Osteoblast (primary cell): ENCODE measurements around the gene ZDHHC18. TPM values are rescaled to one million over a fixed set of nuclear protein-coding genes. Genes with fewer than 3 reads are reported as not detected.

Experiments used
- DNase-seq: peaks from one replicate; pipeline ENCODE4 v3.0.0; 2011; ENCODE audit warnings: low spot score, mixed read lengths; ENCODE audit not compliant: insufficient read length; ENCODE audit errors: missing footprints
- H2AFZ ChIP-seq: 2 replicates; pipeline ENCODE4 v1.6.0; 2011; ENCODE audit warnings: mild to moderate bottlenecking, low read length
- H3K27ac ChIP-seq: 2 replicates; pipeline ENCODE4 v1.5.1; 2011; ENCODE audit warnings: mild to moderate bottlenecking, low read depth, low read length, moderate library complexity
- H3K27me3 ChIP-seq: 2 replicates; pipeline ENCODE4 v1.6.0; 2012; ENCODE audit warnings: mild to moderate bottlenecking, control low read depth, inconsistent platforms, low read length, moderate library complexity; ENCODE audit not compliant: insufficient read depth
- H3K36me3 ChIP-seq: 2 replicates; pipeline ENCODE4 v1.5.1; 2011; ENCODE audit warnings: mild to moderate bottlenecking, low read length, control low read depth, moderate library complexity; ENCODE audit not compliant: insufficient read depth
- H3K4me1 ChIP-seq: 2 replicates; pipeline ENCODE4 v1.5.1; 2011; ENCODE audit warnings: mild to moderate bottlenecking, low read length, control low read depth, moderate library complexity; ENCODE audit not compliant: insufficient read depth
- H3K4me2 ChIP-seq: 2 replicates; pipeline ENCODE4 v1.6.0; 2011; ENCODE audit warnings: mild to moderate bottlenecking, low read length; ENCODE audit not compliant: insufficient read depth
- H3K4me3 ChIP-seq: fragments of 200-600 bp; sonication (generic); 3 replicates; pipeline ENCODE4 v1.5.1; 2012; ENCODE audit warnings: mild to moderate bottlenecking, low read length, inconsistent platforms; ENCODE audit not compliant: insufficient read depth
- H3K79me2 ChIP-seq: 2 replicates; pipeline ENCODE4 v1.6.0; 2012; ENCODE audit warnings: mild to moderate bottlenecking, low read length, control low read depth, inconsistent platforms; ENCODE audit not compliant: insufficient read depth
- H3K9me3 ChIP-seq: 2 replicates; pipeline ENCODE4 v1.5.1; 2011; ENCODE audit warnings: low read depth, low read length, control low read depth
- H4K20me1 ChIP-seq: 2 replicates; pipeline ENCODE4 v1.6.0; 2012; ENCODE audit warnings: mild to moderate bottlenecking, low read length, control low read depth; ENCODE audit not compliant: insufficient read depth
- CTCF ChIP-seq: IDR thresholded peaks from 2 replicates; pipeline ENCODE4 v1.5.1; 2011; ENCODE audit warnings: mild to moderate bottlenecking, low read depth, low read length, moderate library complexity; ENCODE audit errors: extremely low read depth
- total RNA-seq: library from RNA; depleted of rRNA; stranded (reverse); fragments of >200 nt; gene quantifications from 2 replicates; pipeline ENCODE4 v1.2.3, GENCODE V29; 2012

ZDHHC18 gene
- total RNA-seq, 1 donor = 7.6 TPM

- Histone ChIP-seq H3K27me3 (no peaks in the 10 kb centered on the region), H3K4me3 (no peak overlapping the region), H3K79me2 (no peaks in the 10 kb centered on the region), H3K36me3 (peaks cover 14% of the 10 kb centered on the region), H3K4me1 (peaks cover 36% of the 10 kb centered on the region), H3K9me3 (no peaks in the 10 kb centered on the region), H2AFZ (no peak overlapping the region), H3K4me2 (no peak overlapping the region), H3K27ac (no peak overlapping the region), H4K20me1 (no peaks in the 10 kb centered on the region)
- DNase-seq = no peak
- TF ChIP-seq CTCF = no peak
Measured at GRCh38 chr1:26791148-26791547, 35.3 kb upstream of the ZDHHC18 start.

- no peak overlapping the region for H3K4me2 ChIP-seq
- no peak for DNase-seq
- peaks cover 17% of the 10 kb centered on the region for H3K36me3 ChIP-seq
- no peak overlapping the region for H3K4me3 ChIP-seq
- H3K27me3 ChIP-seq = no peaks in the 10 kb centered on the region
- H2AFZ ChIP-seq = no peak overlapping the region
- no peaks in the 10 kb centered on the region for H4K20me1 ChIP-seq
- H3K27ac ChIP-seq = no peak overlapping the region
- H3K9me3 ChIP-seq = no peaks in the 10 kb centered on the region
- H3K79me2 ChIP-seq = no peaks in the 10 kb centered on the region
- peaks cover 32% of the 10 kb centered on the region for H3K4me1 ChIP-seq
- TF ChIP-seq CTCF = no peak
Measured at GRCh38 chr1:26791626-26792025, 34.9 kb upstream of the ZDHHC18 start.

GRCh38 chr1:26792924-26793323 lies 33.6 kb upstream of the ZDHHC18 start:
- no peak overlapping the region for H3K4me3 ChIP-seq
- no peaks in the 10 kb centered on the region for H4K20me1 ChIP-seq
- no peak for DNase-seq
- no peak overlapping the region for H3K4me2 ChIP-seq
- H3K79me2 ChIP-seq = no peaks in the 10 kb centered on the region
- H2AFZ ChIP-seq = no peak overlapping the region
- no peaks in the 10 kb centered on the region for H3K9me3 ChIP-seq
- no peak overlapping the region for H3K27ac ChIP-seq
- H3K27me3 ChIP-seq = no peaks in the 10 kb centered on the region
- peaks cover 22% of the 10 kb centered on the region for H3K4me1 ChIP-seq
- TF ChIP-seq CTCF = no peak
- H3K36me3 ChIP-seq = peaks cover 22% of the 10 kb centered on the region

DNA sequence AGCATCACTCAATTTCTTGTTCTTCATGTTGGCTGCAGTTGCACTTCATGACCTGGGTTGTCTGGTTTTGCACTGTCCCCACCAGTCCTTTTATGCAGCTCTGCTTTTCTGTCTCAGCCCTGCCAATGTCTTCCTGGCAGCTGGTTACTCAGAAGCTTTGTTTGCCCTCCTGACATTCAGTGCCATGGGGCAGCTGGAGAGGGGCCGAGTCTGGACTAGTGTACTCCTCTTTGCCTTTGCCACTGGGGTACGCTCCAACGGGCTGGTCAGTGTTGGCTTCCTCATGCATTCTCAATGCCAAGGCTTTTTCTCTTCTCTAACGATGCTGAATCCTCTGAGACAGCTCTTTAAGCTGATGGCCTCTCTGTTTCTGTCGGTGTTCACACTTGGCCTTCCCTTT lies 32.1 kb upstream of the ZDHHC18 start:
- H3K4me2 ChIP-seq = no peak overlapping the region
- H3K9me3 ChIP-seq = no peaks in the 10 kb centered on the region
- no peak overlapping the region for H3K27ac ChIP-seq
- TF ChIP-seq CTCF = no peak
- no peak for DNase-seq
- H3K79me2 ChIP-seq = no peaks in the 10 kb centered on the region
- no peak overlapping the region for H2AFZ ChIP-seq
- H3K27me3 ChIP-seq = no peaks in the 10 kb centered on the region
- peaks cover 22% of the 10 kb centered on the region for H3K4me1 ChIP-seq
- no peak overlapping the region for H3K4me3 ChIP-seq
- no peaks in the 10 kb centered on the region for H4K20me1 ChIP-seq
- peaks cover 23% of the 10 kb centered on the region for H3K36me3 ChIP-seq
